Neural progenitor cell (in vitro differentiated cells): ENCODE data around the gene PIP4K2C. TPM values are rescaled to one million over a fixed set of nuclear protein-coding genes. Genes with fewer than 3 reads are reported as not detected.

Experiments used
- DNase-seq: peaks from one replicate; pipeline ENCODE4 v3.0.0-alpha.2; 2016; ENCODE audit warnings: low spot score
- H2AFZ ChIP-seq: fragments of 200-600 bp; sonication (generic); replicated peaks from 2 replicates; pipeline ENCODE4 v1.6.1; 2016; ENCODE audit warnings: antibody characterized with exemption
- H3F3A ChIP-seq: fragments of 200-600 bp; sonication (generic); 2 replicates; pipeline ENCODE4 v1.6.1; 2016; ENCODE audit warnings: antibody characterized with exemption, low read depth
- H3K27ac ChIP-seq: fragments of 200-600 bp; sonication (generic); 2 replicates; pipeline ENCODE4 v1.5.1; 2016; ENCODE audit warnings: mild to moderate bottlenecking
- H3K27me3 ChIP-seq: fragments of 200-600 bp; sonication (generic); 2 replicates; pipeline ENCODE4 v1.6.1; 2016; ENCODE audit warnings: mild to moderate bottlenecking, moderate library complexity
- H3K36me3 ChIP-seq: fragments of 200-600 bp; sonication (generic); 2 replicates; pipeline ENCODE4 v1.5.1; 2016
- H3K4me1 ChIP-seq: fragments of 200-600 bp; sonication (generic); 2 replicates; pipeline ENCODE4 v1.6.1; 2016; ENCODE audit warnings: mixed run types
- H3K4me2 ChIP-seq: fragments of 200-600 bp; sonication (generic); 2 replicates; pipeline ENCODE4 v1.6.1; 2016
- H3K4me3 ChIP-seq: fragments of 200-600 bp; sonication (generic); 2 replicates; pipeline ENCODE4 v1.5.1; 2016
- H3K79me2 ChIP-seq: fragments of 200-600 bp; sonication (generic); 2 replicates; pipeline ENCODE4 v1.6.1; 2016; ENCODE audit warnings: low read depth
- H3K9ac ChIP-seq: fragments of 200-600 bp; sonication (generic); 2 replicates; pipeline ENCODE4 v1.6.1; 2016
- H3K9me3 ChIP-seq: fragments of 200-600 bp; sonication (generic); 2 replicates; pipeline ENCODE4 v1.5.1; 2016; ENCODE audit warnings: low read depth
- H4K20me1 ChIP-seq: fragments of 200-600 bp; sonication (generic); 2 replicates; pipeline ENCODE4 v1.6.1; 2016; ENCODE audit warnings: low read depth
- H3K27ac Mint-ChIP-seq: 3 replicates; pipeline ENCODE4 v1.8.0; 2021; ENCODE audit warnings: mixed read lengths
- H3K27me3 Mint-ChIP-seq: 2 replicates; pipeline ENCODE4 v1.8.0; 2022; ENCODE audit warnings: low read depth, mild to moderate bottlenecking, inconsistent platforms, moderate library complexity, mixed read lengths; ENCODE audit not compliant: insufficient read depth
- H3K36me3 Mint-ChIP-seq: 3 replicates; pipeline ENCODE4 v1.8.0; 2021; ENCODE audit warnings: mixed read lengths
- H3K4me1 Mint-ChIP-seq: 3 replicates; pipeline ENCODE4 v1.8.0; 2021; ENCODE audit warnings: mixed read lengths
- H3K4me3 Mint-ChIP-seq: 3 replicates; pipeline ENCODE4 v1.8.0; 2021; ENCODE audit warnings: mild to moderate bottlenecking, moderate library complexity, mixed read lengths
- H3K9me3 Mint-ChIP-seq: 3 replicates; pipeline ENCODE4 v1.8.0; 2020; ENCODE audit warnings: mixed read lengths
- EZH2 ChIP-seq: fragments of 200-600 bp; sonication (generic); IDR thresholded peaks from 2 replicates; pipeline ENCODE4 v1.6.1; 2017; ENCODE audit warnings: antibody characterized with exemption, mild to moderate bottlenecking, moderate library complexity
- EZH2phosphoT487 ChIP-seq: fragments of 200-600 bp; sonication (generic); IDR thresholded peaks from 2 replicates; pipeline ENCODE4 v1.6.1; 2017; ENCODE audit warnings: antibody characterized with exemption
- total RNA-seq: library from RNA; depleted of rRNA; stranded (reverse); fragments of >200 nt; gene quantifications from 2 replicates; pipeline ENCODE4 v1.2.3, GENCODE V29; 2015; ENCODE audit warnings: low replicate concordance
- TF ChIP-seq, protein P1 (sequence below): fragments of 200-600 bp; sonication (generic); IDR thresholded peaks from 2 replicates; pipeline ENCODE4 v1.5.1; 2017; ENCODE audit warnings: antibody characterized with exemption, mild to moderate bottlenecking

The PIP4K2C gene
- total RNA-seq, 1 donor from 2014 or later, result 15.5 TPM

GRCh38 chr12:57613427-57614109 is 22.6 kb downstream of the PIP4K2C start:
- DNase-seq, result no peak
- Histone ChIP-seq H3F3A (peaks cover 25% of the 10 kb centered on the region), H3K4me1 (peaks cover 11% of the 10 kb centered on the region), H4K20me1 (peaks cover 11% of the 10 kb centered on the region), H3K79me2 (no peaks in the 10 kb centered on the region), H3K4me3 (no peak overlapping the region), H3K36me3 (no peaks in the 10 kb centered on the region), H2AFZ (no peak overlapping the region), H3K27me3 (peaks cover 58% of the 10 kb centered on the region), H3K27ac (no peak overlapping the region), H3K9me3 (no peaks in the 10 kb centered on the region), H3K4me2 (no peak overlapping the region), H3K9ac (no peak overlapping the region)
- Mint-ChIP-seq H3K36me3 (peaks cover 28% of the 10 kb centered on the region), H3K4me3 (peak overlapping the region; percentile 41), H3K9me3 (no peaks in the 10 kb centered on the region), H3K4me1 (peaks cover 22% of the 10 kb centered on the region), H3K27ac (no peak overlapping the region), H3K27me3 (peaks cover 23% of the 10 kb centered on the region)
- TF ChIP-seq EZH2 (no peak), EZH2phosphoT487 (no peak)
- TF ChIP-seq, protein P1, sequence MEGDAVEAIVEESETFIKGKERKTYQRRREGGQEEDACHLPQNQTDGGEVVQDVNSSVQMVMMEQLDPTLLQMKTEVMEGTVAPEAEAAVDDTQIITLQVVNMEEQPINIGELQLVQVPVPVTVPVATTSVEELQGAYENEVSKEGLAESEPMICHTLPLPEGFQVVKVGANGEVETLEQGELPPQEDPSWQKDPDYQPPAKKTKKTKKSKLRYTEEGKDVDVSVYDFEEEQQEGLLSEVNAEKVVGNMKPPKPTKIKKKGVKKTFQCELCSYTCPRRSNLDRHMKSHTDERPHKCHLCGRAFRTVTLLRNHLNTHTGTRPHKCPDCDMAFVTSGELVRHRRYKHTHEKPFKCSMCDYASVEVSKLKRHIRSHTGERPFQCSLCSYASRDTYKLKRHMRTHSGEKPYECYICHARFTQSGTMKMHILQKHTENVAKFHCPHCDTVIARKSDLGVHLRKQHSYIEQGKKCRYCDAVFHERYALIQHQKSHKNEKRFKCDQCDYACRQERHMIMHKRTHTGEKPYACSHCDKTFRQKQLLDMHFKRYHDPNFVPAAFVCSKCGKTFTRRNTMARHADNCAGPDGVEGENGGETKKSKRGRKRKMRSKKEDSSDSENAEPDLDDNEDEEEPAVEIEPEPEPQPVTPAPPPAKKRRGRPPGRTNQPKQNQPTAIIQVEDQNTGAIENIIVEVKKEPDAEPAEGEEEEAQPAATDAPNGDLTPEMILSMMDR, result no peak

DNA sequence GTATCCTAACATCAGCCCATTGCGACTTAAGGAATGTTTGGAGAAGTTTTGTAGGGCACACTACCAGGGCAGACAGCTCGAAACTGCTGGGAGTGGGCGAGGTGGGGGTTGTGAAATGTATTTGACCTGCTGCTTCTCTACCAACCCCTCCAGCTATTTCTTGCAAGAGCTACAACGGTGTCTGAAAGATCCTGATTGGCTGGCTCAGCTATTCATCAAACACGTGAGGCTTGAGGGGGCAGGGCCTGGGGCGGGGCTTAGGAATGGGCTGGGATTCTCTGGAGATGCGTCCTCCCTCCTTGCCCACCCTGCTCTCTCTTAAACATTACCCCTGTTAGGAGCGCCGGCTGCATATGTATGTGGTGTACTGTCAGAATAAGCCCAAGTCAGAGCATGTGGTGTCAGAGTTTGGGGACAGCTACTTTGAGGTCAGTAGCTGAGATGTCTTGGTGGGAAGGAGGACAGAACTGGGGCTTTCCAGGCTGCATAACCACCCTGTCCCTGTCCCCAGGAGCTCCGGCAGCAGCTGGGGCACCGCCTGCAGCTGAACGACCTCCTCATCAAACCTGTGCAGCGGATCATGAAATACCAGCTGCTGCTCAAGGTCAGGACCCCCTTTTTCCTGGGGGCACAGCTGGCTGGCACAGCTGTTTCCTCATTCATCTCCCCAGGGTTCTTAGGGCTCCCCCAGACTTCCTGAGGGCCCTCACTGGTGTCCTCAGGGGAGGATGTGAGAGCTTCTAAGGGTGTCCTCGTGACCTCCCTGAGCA is 23.4 kb downstream of the PIP4K2C start:
- H3K36me3 ChIP-seq, result no peaks in the 10 kb centered on the region
- H3K27ac Mint-ChIP-seq, result no peak overlapping the region

DNA sequence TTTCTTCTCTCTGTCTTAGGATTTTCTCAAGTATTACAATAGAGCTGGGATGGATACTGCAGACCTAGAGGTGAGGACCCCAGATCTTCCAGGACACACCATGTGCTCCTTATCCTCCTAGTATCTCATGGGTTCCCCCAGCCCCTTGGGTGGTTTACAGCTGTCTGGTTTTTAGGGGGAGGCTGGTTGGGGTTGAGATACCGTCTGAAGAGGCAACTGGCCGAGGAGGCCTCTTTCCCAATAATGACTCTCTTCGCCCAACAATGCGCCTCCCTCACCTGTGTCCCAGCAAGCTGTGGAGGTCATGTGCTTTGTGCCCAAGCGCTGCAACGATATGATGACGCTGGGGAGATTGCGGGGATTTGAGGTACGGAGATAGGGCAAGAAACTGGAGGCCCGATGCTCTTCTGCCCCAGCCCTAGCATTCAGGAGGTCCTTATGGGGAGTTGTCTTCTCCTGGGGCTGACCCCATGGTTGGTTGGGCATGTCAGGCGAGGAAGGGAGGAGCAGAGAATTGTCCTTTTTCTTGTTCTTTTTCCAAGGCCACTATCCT is 24.0 kb downstream of the PIP4K2C start:
- no peak overlapping the region for H3K9ac ChIP-seq
- no peak for DNase-seq
- H3K9me3 ChIP-seq, result no peaks in the 10 kb centered on the region
- H3K4me3 ChIP-seq, result no peak overlapping the region
- Mint-ChIP-seq H3K36me3 (peaks cover 34% of the 10 kb centered on the region), H3K4me1 (peaks cover 24% of the 10 kb centered on the region), H3K9me3 (no peaks in the 10 kb centered on the region), H3K27me3 (peaks cover 30% of the 10 kb centered on the region), H3K4me3 (no peak overlapping the region), H3K27ac (no peak overlapping the region)
- H4K20me1 ChIP-seq, result peaks cover 19% of the 10 kb centered on the region
- no peak overlapping the region for H3K4me2 ChIP-seq
- H3K4me1 ChIP-seq, result peaks cover 14% of the 10 kb centered on the region
- peaks cover 10% of the 10 kb centered on the region for H3F3A ChIP-seq
- H3K27me3 ChIP-seq, result peaks cover 64% of the 10 kb centered on the region
- TF ChIP-seq EZH2 (no peak), EZH2phosphoT487 (no peak)
- TF ChIP-seq, protein P1, result no peak
- no peaks in the 10 kb centered on the region for H3K36me3 ChIP-seq
- no peak overlapping the region for H2AFZ ChIP-seq
- H3K79me2 ChIP-seq, result no peaks in the 10 kb centered on the region
- H3K27ac ChIP-seq, result no peak overlapping the region

More for the DNA sequence above, 23.4 kb downstream of the PIP4K2C start:
- peaks cover 17% of the 10 kb centered on the region for H3F3A ChIP-seq
- H3K27me3 ChIP-seq, result peaks cover 64% of the 10 kb centered on the region
- H4K20me1 ChIP-seq, result peaks cover 16% of the 10 kb centered on the region
- H3K9me3 Mint-ChIP-seq, result no peaks in the 10 kb centered on the region
- no peaks in the 10 kb centered on the region for H3K9me3 ChIP-seq
- H2AFZ ChIP-seq, result no peak overlapping the region
- no peak overlapping the region for H3K4me2 ChIP-seq
- H3K9ac ChIP-seq, result no peak overlapping the region
- peaks cover 24% of the 10 kb centered on the region for H3K4me1 Mint-ChIP-seq
- no peaks in the 10 kb centered on the region for H3K79me2 ChIP-seq
- peaks cover 29% of the 10 kb centered on the region for H3K27me3 Mint-ChIP-seq
- peaks cover 16% of the 10 kb centered on the region for H3K4me1 ChIP-seq
- H3K4me3 ChIP-seq, result no peak overlapping the region
- H3K4me3 Mint-ChIP-seq, result no peak overlapping the region
- H3K27ac ChIP-seq, result no peak overlapping the region
- TF ChIP-seq EZH2phosphoT487 (no peak), EZH2 (no peak)
- TF ChIP-seq, protein P1, result no peak
- peaks cover 34% of the 10 kb centered on the region for H3K36me3 Mint-ChIP-seq
- DNase-seq, result peak; percentile 41
